ENCODE measurements around the gene AOC3. TPM values are rescaled to one million over a fixed set of nuclear protein-coding genes. Genes with fewer than 3 reads are reported as not detected.
"Not testable (repeated sequence)": the region's sequence is repeated elsewhere in the genome, so short reads cannot be mapped to it uniquely, and the experiment has no call there.

The AOC3 gene
- total RNA-seq, 4 donors from 2014 or later = 2.2 to 7.2 (median 4.2) TPM

GRCh38 chr17:42878123-42878880, 27.3 kb downstream of the AOC3 start:
- DNase-seq = no peak
- no peaks in the 10 kb centered on the region for H3K27me3 ChIP-seq
- no peaks in the 10 kb centered on the region for H3K36me3 ChIP-seq
- in situ Hi-C loops (cut with MboI; ENCODE audit: low sequenced_read_pairs in 4 of 4) (no loop called here), intact Hi-C loops (cut with DNase I; ENCODE audit: low total_unique reads) (no loop called here)
- no peak overlapping the region for H3K27ac ChIP-seq
- no peak overlapping the region for H3K4me3 ChIP-seq
- ATAC-seq = no peak
- no peaks in the 10 kb centered on the region for H3K4me1 ChIP-seq
- no peaks in the 10 kb centered on the region for H3K9me3 ChIP-seq
- no peak for TF ChIP-seq CTCF (IDR thresholded peaks at IDR 0.05 in 4 of 5, conservative IDR thresholded peaks at IDR 0.05 in 1 of 5)
- no peak for TF ChIP-seq POLR2A (IDR thresholded peaks at IDR 0.05)

- no peak for ATAC-seq
- Histone ChIP-seq H3K27ac (no peak overlapping the region), H3K4me3 (no peak overlapping the region), H3K9me3 (no peaks in the 10 kb centered on the region), H3K4me1 (no peaks in the 10 kb centered on the region), H3K36me3 (no peaks in the 10 kb centered on the region), H3K27me3 (no peaks in the 10 kb centered on the region)
- DNase-seq = no peak
- intact Hi-C loops (cut with DNase I; ENCODE audit: low total_unique reads) = no loop called here
- TF ChIP-seq CTCF (IDR thresholded peaks at IDR 0.05 in 4 of 5, conservative IDR thresholded peaks at IDR 0.05 in 1 of 5) (no peak), POLR2A (IDR thresholded peaks at IDR 0.05) (no peak)
- in situ Hi-C loops (cut with MboI; ENCODE audit: low sequenced_read_pairs in 4 of 4) = no loop called here
Measured at GRCh38 chr17:42878924-42879595, 28.1 kb downstream of the AOC3 start.

- intact Hi-C loops (cut with DNase I; ENCODE audit: low total_unique reads) = no loop called here
- DNase-seq (no peak), ATAC-seq (no peak)
- Histone ChIP-seq H3K4me3 (no peak overlapping the region), H3K36me3 (no peaks in the 10 kb centered on the region), H3K27me3 (no peaks in the 10 kb centered on the region), H3K27ac (no peak overlapping the region), H3K4me1 (no peaks in the 10 kb centered on the region), H3K9me3 (no peaks in the 10 kb centered on the region)
- in situ Hi-C loops (cut with MboI; ENCODE audit: low sequenced_read_pairs in 4 of 4) = no loop called here
- TF ChIP-seq POLR2A (IDR thresholded peaks at IDR 0.05) (no peak), CTCF (IDR thresholded peaks at IDR 0.05 in 4 of 5, conservative IDR thresholded peaks at IDR 0.05 in 1 of 5) (no peak)
Measured at GRCh38 chr17:42879596-42879985, 28.6 kb downstream of the AOC3 start.

- no peak overlapping the region for H3K27ac ChIP-seq
- H3K27me3 ChIP-seq = no peaks in the 10 kb centered on the region
- H3K4me1 ChIP-seq = no peaks in the 10 kb centered on the region
- ATAC-seq (no peak), DNase-seq (no peak)
- in situ Hi-C loops (cut with MboI; ENCODE audit: low sequenced_read_pairs in 4 of 4) = no loop called here
- no peaks in the 10 kb centered on the region for H3K36me3 ChIP-seq
- intact Hi-C loops (cut with DNase I; ENCODE audit: low total_unique reads) = no loop called here
- no peak overlapping the region for H3K4me3 ChIP-seq
- TF ChIP-seq CTCF (IDR thresholded peaks at IDR 0.05 in 4 of 5, conservative IDR thresholded peaks at IDR 0.05 in 1 of 5) (no peak), POLR2A (IDR thresholded peaks at IDR 0.05) (no peak)
- H3K9me3 ChIP-seq = no peaks in the 10 kb centered on the region
Measured at GRCh38 chr17:42880776-42881310, 29.8 kb downstream of the AOC3 start.

- H3K9me3 ChIP-seq; in situ Hi-C loops (cut with MboI; ENCODE audit: low sequenced_read_pairs in 4 of 4); intact Hi-C loops (cut with DNase I; ENCODE audit: low total_unique reads); H3K4me3 ChIP-seq; DNase-seq; H3K27me3 ChIP-seq; H3K4me1 ChIP-seq; H3K36me3 ChIP-seq; H3K27ac ChIP-seq; ATAC-seq: not testable (repeated sequence)
Measured at GRCh38 chr17:42881706-42882105, 30.7 kb downstream of the AOC3 start.
